GM23338 (cell line): Measurements from ENCODE around the gene TIMM8B. TPM values are rescaled to one million over a fixed set of nuclear protein-coding genes. Genes with fewer than 3 reads are reported as not detected.

Source experiments
- ATAC-seq: fragments of 200-7000 bp; cut with Tn5 transposase; 3 replicates; pipeline ENCODE4 v1.9.1; 2020
- DNase-seq: peaks from one replicate; pipeline ENCODE4 v3.0.0-alpha.2; 2015; ENCODE audit warnings: low spot score
- H2AFZ ChIP-seq: fragments of 200-600 bp; sonication (generic); 2 replicates; pipeline ENCODE4 v1.8.0; 2016; ENCODE audit warnings: antibody characterized with exemption, mild to moderate bottlenecking, moderate library complexity
- H3F3A ChIP-seq: fragments of 200-600 bp; sonication (generic); replicated peaks from 2 replicates; pipeline ENCODE4 v1.8.0; 2017; ENCODE audit warnings: antibody characterized with exemption, mixed run types, low read depth
- H3K27ac ChIP-seq: fragments of 200-600 bp; sonication (generic); 2 replicates; pipeline ENCODE4 v1.6.1; 2016; ENCODE audit warnings: low read depth
- H3K27me3 ChIP-seq: fragments of 200-600 bp; sonication (generic); 2 replicates; pipeline ENCODE4 v1.8.0; 2016; ENCODE audit warnings: mild to moderate bottlenecking, mixed run types, moderate library complexity; ENCODE audit not compliant: insufficient read depth
- H3K36me3 ChIP-seq: fragments of 200-600 bp; sonication (generic); 2 replicates; pipeline ENCODE4 v1.8.0; 2016; ENCODE audit warnings: mild to moderate bottlenecking; ENCODE audit not compliant: insufficient read depth
- H3K4me1 ChIP-seq: fragments of 200-600 bp; sonication (generic); 2 replicates; pipeline ENCODE4 v1.8.0; 2016; ENCODE audit warnings: mild to moderate bottlenecking, moderate library complexity; ENCODE audit not compliant: insufficient read depth
- H3K4me2 ChIP-seq: fragments of 200-600 bp; sonication (generic); 2 replicates; pipeline ENCODE4 v1.7.1; 2017; ENCODE audit warnings: mixed run types
- H3K4me3 ChIP-seq: fragments of 200-600 bp; sonication (generic); 2 replicates; pipeline ENCODE4 v1.6.1; 2016; ENCODE audit warnings: mixed run types
- H3K79me2 ChIP-seq: fragments of 200-600 bp; sonication (generic); replicated peaks from 2 replicates; pipeline ENCODE4 v1.8.0; 2017; ENCODE audit warnings: mild to moderate bottlenecking; ENCODE audit not compliant: insufficient read depth
- H3K9me2 ChIP-seq: fragments of 200-600 bp; sonication (generic); 2 replicates; pipeline ENCODE4 v1.8.0; 2017; ENCODE audit not compliant: insufficient read depth
- H4K20me1 ChIP-seq: fragments of 200-600 bp; sonication (generic); replicated peaks from 2 replicates; pipeline ENCODE4 v1.8.0; 2017; ENCODE audit warnings: mild to moderate bottlenecking; ENCODE audit not compliant: insufficient read depth
- H3K27ac Mint-ChIP-seq: 2 replicates; pipeline ENCODE4 v1.8.0; 2020; ENCODE audit warnings: inconsistent platforms, mild to moderate bottlenecking, moderate library complexity, mixed read lengths
- H3K27me3 Mint-ChIP-seq: 3 replicates; pipeline ENCODE4 v1.8.0; 2022; ENCODE audit warnings: low read depth, mild to moderate bottlenecking, moderate library complexity, mixed read lengths, inconsistent platforms; ENCODE audit not compliant: insufficient read depth, poor library complexity
- H3K36me3 Mint-ChIP-seq: 3 replicates; pipeline ENCODE4 v1.8.0; 2021; ENCODE audit warnings: low read depth, mild to moderate bottlenecking, inconsistent platforms, moderate library complexity, mixed read lengths
- H3K4me1 Mint-ChIP-seq: 3 replicates; pipeline ENCODE4 v1.8.0; 2020; ENCODE audit warnings: mild to moderate bottlenecking, inconsistent platforms, mixed read lengths
- H3K4me3 Mint-ChIP-seq: 3 replicates; pipeline ENCODE4 v1.8.0; 2021; ENCODE audit warnings: moderate library complexity, mild to moderate bottlenecking, inconsistent platforms, mixed read lengths
- H3K9me3 Mint-ChIP-seq: 3 replicates; pipeline ENCODE4 v1.8.0; 2020; ENCODE audit warnings: moderate library complexity, mild to moderate bottlenecking, inconsistent platforms, mixed read lengths
- CREB1 ChIP-seq: fragments of 250-450 bp; sonication (Bioruptor Pico); IDR thresholded peaks from 2 replicates; pipeline ENCODE4 v1.5.0; 2020; ENCODE audit warnings: low read depth, mild to moderate bottlenecking, moderate library complexity
- CTCF ChIP-seq, 2 experiments: fragments of 200-600 bp in 1 of 2; sonication (generic) in 1 of 2; conservative IDR thresholded peaks; 2 replicates each; pipeline versions ENCODE4 v1.5.1 to v1.6.1; 2016 to 2017; ENCODE audit warnings: antibody characterized with exemption in 2 of 2, low read depth in 2 of 2, mild to moderate bottlenecking in 2 of 2, moderate library complexity in 1 of 2
- ETS1 ChIP-seq: IDR thresholded peaks from 2 replicates; pipeline ENCODE4 v1.6.1; 2016; ENCODE audit warnings: antibody characterized with exemption
- EZH2 ChIP-seq: fragments of 200-600 bp; sonication (generic); IDR thresholded peaks from one replicate; pipeline ENCODE4 v1.8.0; 2017; ENCODE audit warnings: antibody characterized with exemption, mild to moderate bottlenecking, low read depth; ENCODE audit not compliant: unreplicated experiment
- EZH2phosphoT487 ChIP-seq: fragments of 200-600 bp; sonication (generic); IDR thresholded peaks from one replicate; pipeline ENCODE4 v1.8.1; 2018; ENCODE audit warnings: antibody characterized with exemption; ENCODE audit not compliant: unreplicated experiment
- JUNB ChIP-seq: IDR thresholded peaks from one replicate; pipeline ENCODE4 v1.6.1; 2016; ENCODE audit warnings: antibody characterized with exemption; ENCODE audit not compliant: unreplicated experiment
- NANOG ChIP-seq: IDR thresholded peaks from 2 replicates; pipeline ENCODE4 v1.6.1; 2016; ENCODE audit warnings: antibody characterized with exemption, borderline replicate concordance
- POLR2AphosphoS5 ChIP-seq: IDR thresholded peaks from 2 replicates; pipeline ENCODE4 v1.6.1; 2016; ENCODE audit warnings: antibody characterized with exemption, low read depth
- REST ChIP-seq: IDR thresholded peaks from one replicate; pipeline ENCODE4 v1.6.1; 2018; ENCODE audit warnings: antibody characterized with exemption; ENCODE audit not compliant: unreplicated experiment
- STAT1 ChIP-seq: IDR thresholded peaks from one replicate; pipeline ENCODE4 v1.6.1; 2016; ENCODE audit warnings: antibody characterized with exemption; ENCODE audit not compliant: unreplicated experiment
- ZNF114 ChIP-seq: fragments of 250-450 bp; sonication (Bioruptor Pico); IDR thresholded peaks from 2 replicates; pipeline ENCODE4 v1.5.0; 2020; ENCODE audit warnings: mild to moderate bottlenecking, moderate library complexity
- ZNF331 ChIP-seq: fragments of 250-450 bp; sonication (Bioruptor Pico); IDR thresholded peaks from 2 replicates; pipeline ENCODE4 v1.5.0; 2020; ENCODE audit warnings: low read depth, mild to moderate bottlenecking, moderate library complexity
- polyA plus RNA-seq: library from polyadenylated mRNA; unstranded; fragments of >200 nt; fragmentation: Nextera tagmentation; extraction: Ambion mirVana; gene quantifications from 2 replicates; pipeline ENCODE4 v1.2.1, GENCODE V29; 2016
- total RNA-seq: library from RNA; depleted of rRNA; stranded (reverse); fragments of >200 nt; shearing (Covaris generic); gene quantifications from 2 replicates; pipeline ENCODE4 v1.2.3, GENCODE V29; 2014

TIMM8B gene
- total and polyA plus RNA-seq, 2 experiments from 2014 or later = 52.4 to 251 TPM

GRCh38 chr11:112127056-112127455 is 40.5 kb upstream of the TIMM8B start:
- no peak overlapping the region for H3K27ac ChIP-seq
- no peaks in the 10 kb centered on the region for H3K36me3 ChIP-seq
- no peaks in the 10 kb centered on the region for H3K79me2 ChIP-seq
- H3F3A ChIP-seq = no peaks in the 10 kb centered on the region
- ATAC-seq = no peak
- Mint-ChIP-seq H3K27me3 (peaks cover 3% of the 10 kb centered on the region), H3K36me3 (no peaks in the 10 kb centered on the region), H3K9me3 (peaks cover 2% of the 10 kb centered on the region; the same call in 1 of the 3 replicates), H3K4me3 (no peak overlapping the region), H3K27ac (no peak overlapping the region), H3K4me1 (no peaks in the 10 kb centered on the region)
- no peaks in the 10 kb centered on the region for H3K27me3 ChIP-seq
- TF ChIP-seq NANOG (no peak), CREB1 (CRISPR knock-in tag) (no peak), ZNF331 (no peak), POLR2AphosphoS5 (no peak), EZH2 (no peak), ETS1 (no peak), ZNF114 (CRISPR knock-in tag) (no peak), JUNB (no peak)
- no peak overlapping the region for H3K4me2 ChIP-seq
- no peak overlapping the region for H3K4me3 ChIP-seq
- H2AFZ ChIP-seq = no peak overlapping the region
- no peaks in the 10 kb centered on the region for H3K4me1 ChIP-seq
- H4K20me1 ChIP-seq = no peaks in the 10 kb centered on the region
- no peaks in the 10 kb centered on the region for H3K9me2 ChIP-seq
- no peak for DNase-seq

DNA sequence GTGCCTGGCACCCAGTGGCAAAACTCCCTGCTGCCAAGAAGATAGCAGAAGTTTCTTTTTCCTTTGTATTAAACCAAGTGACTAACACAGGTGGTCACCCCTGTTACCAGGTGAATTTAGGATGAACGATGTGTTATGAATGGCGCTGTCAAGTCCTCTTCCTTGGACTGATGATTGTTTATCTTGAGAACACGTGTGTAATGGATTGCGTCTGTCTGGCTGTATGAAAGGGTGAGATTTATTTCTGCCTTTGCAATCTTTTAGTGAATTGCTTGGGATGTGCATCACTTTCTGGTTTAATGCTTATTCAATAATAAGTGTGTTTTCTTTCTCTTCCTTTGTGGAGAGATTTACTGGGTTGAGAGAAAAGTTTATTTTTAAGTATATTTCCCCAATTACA is 36.6 kb upstream of the TIMM8B start:
- H3K27me3 ChIP-seq = no peaks in the 10 kb centered on the region
- no peak overlapping the region for H3K27ac ChIP-seq
- no peaks in the 10 kb centered on the region for H3K4me1 Mint-ChIP-seq
- H3K4me3 ChIP-seq = no peak overlapping the region
- no peak overlapping the region for H3K4me2 ChIP-seq
- no peak overlapping the region for H3K27ac Mint-ChIP-seq
- peaks cover 2% of the 10 kb centered on the region for H3K27me3 Mint-ChIP-seq
- no peaks in the 10 kb centered on the region for H3K79me2 ChIP-seq
- no peak overlapping the region for H3K4me3 Mint-ChIP-seq
- no peaks in the 10 kb centered on the region for H3K36me3 Mint-ChIP-seq
- DNase-seq (no peak), ATAC-seq (no peak)
- H3K36me3 ChIP-seq = no peaks in the 10 kb centered on the region
- no peaks in the 10 kb centered on the region for H3F3A ChIP-seq
- no peaks in the 10 kb centered on the region for H3K9me2 ChIP-seq
- no peak overlapping the region for H2AFZ ChIP-seq
- H3K9me3 Mint-ChIP-seq = peaks cover 3% of the 10 kb centered on the region; the same call in 1 of the 3 replicates
- no peaks in the 10 kb centered on the region for H3K4me1 ChIP-seq
- H4K20me1 ChIP-seq = no peaks in the 10 kb centered on the region
- TF ChIP-seq EZH2phosphoT487 (no peak), REST (no peak), CTCF (conservative IDR thresholded peaks at IDR 0.05; ENCODE audit: low read depth in 2 of 2) (no peak), EZH2 (no peak), NANOG (no peak), POLR2AphosphoS5 (no peak), STAT1 (no peak)
